NOMO-1 treated with dmso at 0.1 percent for 144 hours (cell line): Measurements from ENCODE around the gene FOXP1.

Experiments
- DNase-seq: peaks from one replicate; lab custom pipeline; 2025; ENCODE audit not compliant: unreplicated experiment; lab: John Stamatoyannopoulos, UW

The FOXP1 gene

DNA sequence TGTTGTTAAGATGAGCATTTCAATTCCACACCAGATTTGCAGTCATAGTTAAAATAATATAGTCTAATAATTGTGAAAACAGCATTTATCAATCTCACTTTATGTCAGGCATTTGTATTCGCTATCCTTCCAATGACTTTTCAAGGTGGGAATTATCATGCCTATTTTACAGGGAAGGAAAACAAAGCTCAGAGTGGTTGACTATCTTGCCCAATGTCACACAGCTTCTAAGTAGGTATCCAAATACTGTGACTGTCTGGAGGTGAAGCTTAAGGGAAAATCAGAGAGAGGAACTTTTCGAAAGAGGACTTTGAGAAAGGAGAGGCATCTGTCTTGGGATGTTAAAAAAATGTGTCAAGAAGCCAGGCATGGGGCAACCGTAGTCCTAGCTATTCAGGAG, 443.1 kb downstream of the FOXP1 start:
- no peak for DNase-seq

DNA sequence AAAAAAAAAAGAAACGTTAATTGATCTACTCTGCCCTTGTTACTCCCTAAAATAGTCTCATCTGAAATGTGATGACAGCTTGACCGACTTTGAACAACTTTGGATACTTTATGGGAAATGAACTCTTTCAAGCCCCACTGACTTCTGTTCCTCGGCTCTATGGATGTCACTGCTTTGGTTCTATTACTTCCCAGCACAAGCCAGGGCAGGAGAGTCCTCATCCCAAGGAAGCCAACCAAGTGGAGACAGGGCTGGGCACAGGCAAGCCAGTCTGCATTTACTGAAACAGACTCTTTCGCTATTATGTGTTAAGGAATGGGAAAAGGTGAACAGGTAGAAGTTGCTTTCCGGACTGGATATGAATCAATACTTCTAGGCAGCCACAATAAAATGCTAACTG, 444.0 kb downstream of the FOXP1 start:
- no peak for DNase-seq

DNA sequence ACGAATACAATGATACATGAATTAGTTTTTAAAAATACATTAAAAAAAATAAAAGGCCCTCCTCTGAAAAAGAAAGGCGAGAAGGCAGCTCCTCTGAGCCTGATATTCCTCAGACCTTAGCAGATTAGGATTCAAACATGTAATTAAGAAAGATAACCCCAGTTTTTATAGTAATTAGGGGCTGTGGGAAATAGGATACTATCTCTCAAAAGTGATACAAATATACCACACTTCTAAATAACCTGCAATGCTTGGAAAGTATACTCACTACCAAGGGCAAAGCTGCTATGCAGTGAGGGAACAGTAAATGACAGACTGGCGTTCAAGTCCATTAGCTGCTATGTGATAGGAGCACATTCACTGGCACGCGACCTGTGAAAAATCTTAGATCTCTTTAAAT, 445.1 kb downstream of the FOXP1 start:
- DNase-seq, result no peak

DNA sequence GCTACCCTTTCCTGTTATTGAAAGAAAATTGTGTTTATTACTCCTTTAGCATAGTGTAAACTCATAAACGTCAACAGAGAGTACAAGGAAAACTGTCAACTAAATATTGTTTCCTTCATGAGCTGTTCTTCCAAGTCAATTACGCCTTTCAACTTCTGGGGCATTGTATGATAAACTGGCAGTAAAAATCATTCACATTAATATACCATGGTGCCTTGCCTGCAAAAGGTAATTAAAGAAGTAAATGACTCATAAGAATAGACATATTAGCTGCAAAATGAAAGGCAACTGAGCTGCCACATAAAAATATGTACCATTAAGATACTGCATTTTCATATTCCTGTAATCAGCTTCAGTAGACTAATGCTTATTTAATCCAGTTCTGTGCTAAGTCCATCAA, 447.3 kb downstream of the FOXP1 start:
- DNase-seq, result no peak

DNA sequence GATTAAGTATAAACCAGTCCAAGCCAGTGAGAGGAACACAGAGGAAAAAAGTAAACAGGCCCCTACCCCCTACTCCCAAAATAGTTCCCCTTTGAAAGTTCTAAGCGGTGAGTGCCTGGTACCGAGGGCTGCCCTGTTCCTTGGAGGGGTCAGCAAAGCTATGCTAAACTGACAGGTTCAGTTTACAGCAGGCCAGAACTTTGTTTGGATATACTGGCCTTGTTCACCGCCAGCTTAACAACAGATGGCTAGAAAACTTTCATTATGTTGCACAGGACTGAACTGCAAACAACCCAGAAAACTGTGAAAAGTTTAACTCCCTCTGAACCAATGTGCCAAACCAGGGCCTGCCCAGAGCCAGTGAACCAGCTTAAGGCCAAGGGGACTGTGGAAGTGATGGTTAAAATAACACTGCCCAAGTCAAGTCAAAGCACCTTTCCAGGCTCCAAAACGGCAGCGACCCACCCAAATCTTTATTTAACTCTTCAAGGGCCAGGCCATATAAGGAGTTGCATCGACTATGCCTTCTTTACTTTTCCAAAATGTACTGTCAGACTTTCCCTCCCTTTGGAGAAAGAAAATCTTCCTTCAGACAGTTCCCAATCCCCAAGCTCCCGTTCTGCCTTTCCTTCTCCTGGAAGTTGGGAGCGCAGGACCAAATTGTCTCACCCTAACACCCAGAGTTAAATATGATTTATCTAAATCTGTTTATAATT, 448.0 kb downstream of the FOXP1 start:
- DNase-seq, result no peak

DNA sequence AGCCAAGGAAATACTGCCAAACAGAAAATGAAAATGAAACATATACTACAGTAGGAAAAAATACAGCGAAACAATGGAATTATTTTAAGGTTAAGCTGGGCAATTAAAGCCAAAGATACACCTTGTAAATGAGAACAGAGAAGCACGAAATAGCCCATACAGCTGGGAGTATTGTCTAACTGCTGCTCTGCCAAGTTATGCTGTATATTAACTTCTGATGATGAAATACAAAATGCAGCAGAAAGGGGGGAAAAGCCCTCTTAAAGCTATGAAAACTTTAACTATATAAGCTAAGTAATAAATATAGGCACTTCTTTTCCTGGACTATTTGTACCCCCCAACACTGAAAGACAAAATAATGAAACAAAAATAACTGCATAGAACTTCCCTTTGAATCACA, 449.0 kb downstream of the FOXP1 start:
- DNase-seq, result no peak

DNA sequence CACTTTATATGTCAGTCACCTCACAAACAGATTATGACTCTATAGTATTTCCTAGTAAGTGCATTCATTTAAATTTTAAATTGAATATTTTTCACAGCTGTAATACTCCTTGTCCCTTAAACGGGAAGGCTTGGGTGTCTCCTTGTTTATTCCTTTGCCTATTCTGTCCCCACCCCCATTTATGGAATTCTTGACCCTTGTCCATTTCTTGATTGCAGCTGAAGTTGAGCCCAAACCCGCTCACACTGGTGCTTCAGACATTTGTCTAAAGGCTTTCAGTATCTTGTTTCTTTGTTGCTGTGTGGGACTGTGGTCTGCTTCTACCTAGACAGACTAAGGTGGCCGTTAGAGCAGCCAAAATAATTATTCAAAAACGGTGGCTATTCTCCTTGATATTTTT, 449.7 kb downstream of the FOXP1 start:
- no peak for DNase-seq

DNA sequence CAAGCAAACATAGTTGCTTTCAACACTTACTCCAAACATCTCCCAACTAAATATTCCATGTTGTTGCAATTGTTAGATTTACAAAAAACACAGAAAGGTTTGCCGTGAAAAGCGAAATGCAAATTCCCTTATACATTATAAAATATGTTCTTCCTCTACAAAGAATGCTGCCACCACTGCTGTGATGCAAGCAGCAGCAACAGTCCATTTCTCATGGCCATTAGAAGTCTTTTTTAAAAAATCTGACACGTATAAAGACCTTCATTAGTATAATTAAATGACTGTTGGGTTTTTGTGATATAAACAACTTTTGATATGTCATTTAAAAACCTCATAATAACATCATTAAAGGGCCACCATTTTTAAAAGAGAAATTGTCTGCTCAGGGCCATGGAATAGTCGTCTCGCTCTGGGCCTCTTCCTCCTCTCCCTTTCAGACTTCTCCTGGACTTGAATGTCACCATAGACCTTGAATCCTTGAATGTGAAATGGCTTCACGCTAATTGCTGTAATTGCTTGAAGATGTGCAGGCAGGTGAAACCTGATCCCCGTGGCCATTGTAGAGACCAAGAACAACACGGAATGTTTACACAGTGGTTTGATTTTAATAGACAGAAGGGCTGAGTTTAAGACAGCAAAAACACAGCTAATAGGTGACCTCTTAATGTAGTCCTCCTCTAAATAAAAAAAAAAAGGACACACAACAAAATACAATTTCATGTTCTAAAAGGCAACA, 450.4 kb downstream of the FOXP1 start:
- no peak for DNase-seq

DNA sequence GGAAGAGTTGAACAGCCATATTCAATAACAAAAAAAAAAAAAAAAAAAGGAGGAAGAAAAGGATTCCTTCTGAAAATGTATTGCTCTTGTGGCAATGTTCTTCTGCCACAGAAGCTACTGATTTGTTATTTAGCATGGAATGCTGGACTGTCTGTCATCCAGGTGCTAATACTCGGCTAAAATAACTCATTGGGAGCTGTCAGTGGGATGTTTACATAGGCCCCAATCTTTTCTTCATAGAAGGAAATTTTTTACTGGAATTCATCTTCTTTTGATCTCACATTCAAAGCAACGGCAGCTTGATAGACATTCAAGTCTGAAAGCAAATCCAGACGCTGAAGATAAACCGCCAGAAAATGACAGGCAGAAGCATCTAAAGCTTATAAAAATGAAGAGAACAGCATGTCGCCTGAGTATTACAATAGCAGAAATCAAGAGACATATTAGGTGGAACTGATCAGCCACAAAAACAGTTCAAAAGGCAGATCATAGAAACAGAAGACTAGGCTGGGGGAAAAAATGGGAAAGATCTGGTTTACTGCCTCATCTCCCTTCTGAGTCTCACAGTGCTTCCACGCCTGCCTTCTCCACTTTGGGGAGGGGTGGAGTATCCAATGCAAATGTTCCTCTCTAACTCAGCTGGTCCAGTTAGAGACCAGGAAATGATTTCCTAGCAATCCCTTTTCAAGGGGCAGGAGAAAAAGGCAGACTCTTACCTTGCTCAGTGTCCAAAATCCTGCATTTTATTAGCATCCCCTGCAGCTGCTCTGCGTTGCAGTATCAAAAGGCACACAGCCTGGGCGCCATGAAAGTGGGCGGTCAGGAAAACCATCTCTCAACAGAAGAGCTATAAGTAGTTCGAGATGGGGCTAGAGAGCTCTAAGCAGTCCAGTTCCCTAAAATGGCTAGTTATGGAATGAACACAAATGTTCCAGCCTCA, 451.9 kb downstream of the FOXP1 start:
- no peak for DNase-seq

DNA sequence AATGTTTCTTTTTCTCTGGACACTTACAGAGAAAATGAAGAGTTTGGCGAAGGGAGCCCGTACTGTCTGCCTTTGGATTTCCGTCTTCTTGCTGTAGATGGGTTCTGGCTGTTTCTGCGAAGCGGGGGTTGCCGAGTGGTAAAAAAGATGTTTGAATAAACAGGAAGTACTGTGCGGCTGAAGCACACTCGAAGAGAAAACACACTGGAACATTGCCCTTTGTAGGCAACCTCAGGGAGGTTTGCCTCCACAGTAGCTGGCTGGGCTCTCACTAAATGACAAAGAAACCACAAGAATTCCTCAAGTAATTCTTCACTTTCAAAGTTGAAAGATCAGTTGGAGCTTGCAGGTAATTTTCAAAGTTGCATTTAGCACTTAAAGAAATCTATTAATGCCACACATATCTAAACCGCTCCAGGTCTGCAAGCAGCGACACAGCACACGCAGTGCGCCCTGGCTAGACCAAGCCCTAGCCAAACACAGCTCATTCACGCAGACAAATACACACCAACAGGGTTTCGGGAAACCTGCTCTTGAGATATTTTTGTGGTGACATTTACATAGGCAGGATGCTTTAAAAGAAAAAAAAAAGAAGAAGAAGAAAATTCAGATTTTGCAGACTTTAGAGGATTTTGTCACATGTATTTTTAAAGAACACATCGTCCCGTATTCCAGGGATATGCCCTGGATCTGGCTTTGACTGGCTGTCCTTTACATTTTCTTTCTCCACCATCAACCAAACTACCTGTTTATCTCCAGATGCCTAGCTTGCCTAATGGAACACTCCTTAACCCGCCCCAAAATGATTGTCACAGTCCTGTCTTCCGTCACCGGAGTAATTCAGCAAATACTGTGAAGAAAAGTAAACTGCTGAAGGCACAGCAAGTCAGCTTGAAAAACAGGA, 452.8 kb downstream of the FOXP1 start:
- no peak for DNase-seq

DNA sequence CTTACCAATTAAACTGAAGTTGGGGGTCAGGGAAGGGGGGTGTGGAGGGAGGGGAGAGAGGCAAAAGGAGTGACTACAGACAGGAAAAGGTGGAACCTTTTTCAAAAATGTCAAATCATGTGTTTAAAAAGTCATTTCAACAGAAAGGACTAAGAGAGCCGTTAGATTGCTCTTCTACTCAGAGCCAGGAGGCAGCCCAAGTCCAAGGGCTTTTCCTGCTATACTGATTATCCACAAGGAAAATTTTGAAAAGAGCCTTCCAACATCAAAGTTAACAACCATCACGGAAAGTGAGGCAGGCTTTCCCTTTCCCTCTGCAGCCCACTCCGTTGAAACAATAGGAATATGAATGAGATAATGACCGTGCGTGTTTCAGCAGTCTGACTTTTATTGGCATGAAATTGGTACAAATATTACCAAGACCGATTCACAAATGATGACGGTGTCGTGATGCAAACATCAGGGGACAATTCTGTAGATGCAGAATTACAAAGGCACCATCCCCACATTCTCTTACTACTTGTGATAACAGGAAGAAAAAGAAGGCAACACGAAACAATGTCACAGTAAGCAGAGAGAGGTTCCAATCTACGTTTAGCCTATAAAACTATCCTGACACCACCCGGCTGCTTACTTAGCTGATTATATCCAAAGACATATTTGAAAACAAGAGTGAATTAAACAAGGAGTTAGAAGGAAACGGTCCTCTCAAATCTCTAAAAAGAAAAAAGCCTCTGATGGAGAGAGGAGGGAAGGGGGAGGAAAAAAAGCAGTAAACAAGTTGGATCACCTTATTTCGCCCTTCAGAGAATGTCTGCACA, 453.7 kb downstream of the FOXP1 start:
- DNase-seq, result no peak

DNA sequence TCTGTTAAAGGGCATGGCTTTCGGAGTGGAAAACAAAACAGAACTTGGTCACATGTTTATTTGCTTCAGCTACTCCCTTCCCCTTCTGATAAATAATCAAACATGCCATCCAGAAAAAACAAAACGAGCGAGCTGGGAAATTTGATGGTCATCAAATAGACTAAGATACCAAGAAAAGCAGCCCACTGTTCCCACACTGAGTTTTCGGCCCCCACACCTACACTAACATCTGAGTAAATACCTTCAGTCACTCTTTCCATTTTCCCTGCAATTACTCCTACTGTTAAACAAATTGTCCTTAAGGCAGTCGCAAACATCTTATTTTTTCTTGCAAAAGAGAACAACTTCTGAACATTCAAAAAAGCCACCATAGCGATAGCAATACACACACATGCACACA, 454.6 kb downstream of the FOXP1 start:
- no peak for DNase-seq

DNA sequence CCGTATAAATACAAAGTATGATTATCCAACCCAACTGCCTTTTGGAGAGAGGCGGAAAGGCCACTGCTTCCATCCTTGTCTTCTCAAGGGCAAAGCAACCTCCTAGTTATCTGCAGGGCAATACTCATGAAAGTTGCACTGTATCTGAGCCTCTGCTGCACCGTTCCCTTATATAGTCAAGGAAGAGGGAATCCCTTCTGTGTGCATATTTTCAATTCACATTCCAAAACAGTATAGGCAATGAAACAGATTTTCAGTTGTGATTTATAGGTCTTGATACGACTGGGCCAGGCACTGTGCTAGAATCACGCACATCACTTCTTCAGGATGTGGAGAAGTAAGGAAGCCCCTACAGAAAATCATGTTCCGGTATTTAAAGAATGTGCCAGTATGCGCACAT, 455.7 kb downstream of the FOXP1 start:
- no peak for DNase-seq

DNA sequence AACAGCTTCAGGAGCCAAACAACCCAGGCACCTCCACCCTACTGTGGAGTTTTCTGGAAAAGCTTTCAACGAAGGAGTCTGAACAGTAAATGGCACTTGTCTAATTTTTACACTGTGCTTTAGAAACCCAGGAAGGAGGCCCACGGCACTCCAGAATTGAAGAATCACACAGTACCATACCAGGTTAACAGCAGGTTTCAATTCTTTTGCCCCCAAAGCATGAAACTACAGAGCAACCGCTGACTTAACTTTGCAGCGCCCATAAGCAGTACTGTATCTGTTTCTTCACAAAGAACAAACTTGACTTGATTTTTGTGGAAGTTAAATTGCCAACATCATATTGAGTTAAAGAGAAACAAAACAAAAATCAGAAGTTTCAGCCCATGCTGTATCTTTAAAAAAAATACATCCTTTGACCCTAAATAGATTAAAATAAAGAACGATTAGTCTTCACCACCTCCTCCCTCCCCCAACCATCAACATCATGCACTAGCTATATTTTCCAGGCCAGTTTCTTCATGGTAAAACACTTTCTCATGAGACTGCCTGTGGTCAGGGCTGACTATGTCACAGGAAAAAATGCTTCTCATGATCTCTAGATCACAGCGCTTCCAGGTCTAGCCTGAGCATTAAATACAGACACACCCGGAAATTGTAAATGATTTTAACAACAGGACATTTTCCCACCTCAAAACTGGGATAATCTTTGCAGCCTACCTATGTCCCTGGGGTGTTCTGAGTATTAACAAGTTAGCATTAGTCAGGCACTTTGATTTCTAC, 456.3 kb downstream of the FOXP1 start:
- no peak for DNase-seq

DNA sequence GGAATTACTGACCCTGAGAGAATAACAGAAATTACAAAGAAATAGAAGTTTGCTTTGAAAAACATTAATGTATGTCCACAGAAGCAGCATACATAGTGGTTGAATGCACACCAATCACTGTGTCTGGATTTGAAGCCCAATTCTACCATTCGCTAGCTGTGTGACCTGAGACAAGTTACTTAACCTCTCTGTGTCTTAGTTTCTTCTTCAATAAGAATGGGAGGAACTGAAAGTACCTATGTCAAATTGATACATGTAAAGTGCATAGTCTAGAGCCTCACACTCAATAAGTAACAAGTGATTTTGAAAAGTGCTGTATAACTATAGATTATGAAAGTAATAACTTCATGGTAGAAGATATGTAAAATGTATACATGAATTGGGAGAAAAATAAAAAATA, 457.8 kb downstream of the FOXP1 start:
- no peak for DNase-seq

DNA sequence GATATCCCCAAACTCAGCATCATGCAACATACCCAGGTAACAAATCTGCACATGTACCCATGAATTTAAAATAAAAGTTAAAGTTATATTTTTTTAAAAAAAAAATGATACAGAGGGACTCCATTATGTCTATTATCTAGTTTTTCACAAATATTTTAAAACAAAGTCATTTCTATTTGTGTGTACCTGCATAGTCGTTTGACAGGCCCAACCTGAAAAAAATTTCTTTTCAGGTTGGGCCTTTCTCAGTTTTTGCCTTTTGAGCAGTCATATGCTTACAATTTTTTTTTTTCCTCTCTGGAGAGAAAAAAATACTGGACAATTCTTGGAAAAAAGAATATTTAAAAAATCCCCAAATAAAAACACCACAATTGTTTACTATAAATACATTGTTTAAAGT, 459.5 kb downstream of the FOXP1 start:
- DNase-seq, result no peak

DNA sequence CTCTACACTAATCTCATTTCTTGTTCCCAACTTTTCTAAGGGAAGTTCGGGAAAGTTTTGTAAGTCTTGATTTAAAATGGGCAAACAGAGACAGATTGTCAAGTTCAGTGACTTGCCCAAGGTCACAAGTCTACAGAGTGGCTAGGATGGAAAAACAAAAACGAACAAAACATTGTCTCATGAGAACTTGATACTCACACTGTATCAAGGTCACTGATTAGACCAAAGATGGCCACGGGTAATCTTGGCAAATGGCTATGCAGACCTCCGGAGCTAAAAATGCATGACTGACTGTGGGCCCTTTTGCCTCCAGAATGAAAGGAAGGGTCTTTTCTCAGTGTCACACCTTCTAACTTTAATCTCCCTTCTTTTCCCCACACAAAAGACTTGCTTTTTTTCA, 460.9 kb downstream of the FOXP1 start:
- no peak for DNase-seq

DNA sequence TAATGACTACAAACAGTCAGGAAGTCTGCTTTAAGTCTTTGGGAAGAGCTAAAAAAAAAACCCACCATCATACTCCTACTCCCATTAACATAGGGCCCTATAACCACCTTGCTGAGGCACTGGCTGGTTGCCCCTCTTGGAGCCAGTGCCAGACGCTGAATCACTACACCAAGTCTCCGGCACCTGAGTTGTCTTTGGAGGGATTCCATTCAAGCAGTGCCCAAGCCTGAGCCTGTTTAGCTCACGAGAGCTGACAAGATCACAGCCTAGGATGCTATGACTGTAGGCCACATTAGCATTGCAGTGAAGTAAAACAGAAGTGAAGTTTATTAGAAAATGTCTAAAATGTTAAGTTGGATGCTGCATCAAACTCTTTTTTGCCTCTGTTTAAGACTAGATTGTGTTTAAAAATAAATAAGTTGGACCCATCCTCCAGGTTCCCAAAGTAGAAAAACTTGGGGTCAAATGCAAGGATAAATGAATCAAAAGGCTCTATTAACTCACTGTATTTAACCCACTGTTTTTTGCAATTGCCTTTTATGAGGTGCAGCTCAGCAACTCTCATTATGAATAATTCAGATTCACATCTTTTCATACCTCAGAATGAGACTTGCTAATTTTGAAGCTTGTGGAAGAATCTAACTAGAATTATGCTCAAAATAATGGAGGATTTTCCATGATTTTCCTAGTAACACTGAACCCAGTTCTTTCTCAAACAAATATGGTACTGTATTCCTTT, 461.9 kb downstream of the FOXP1 start:
- DNase-seq, result no peak
